Ureter (tissue), 1 donor: ENCODE results near the gene DHX32. TPM values are rescaled to one million over a fixed set of nuclear protein-coding genes. Genes with fewer than 3 reads are reported as not detected.
"Not testable (repeated sequence)": the region's sequence is repeated elsewhere in the genome, so short reads cannot be mapped to it uniquely, and the experiment has no call there.

Experiments
- DNase-seq: peaks from one replicate; pipeline ENCODE4 v3.0.0-alpha.2; 2020; ENCODE audit warnings: low spot score
- total RNA-seq: library from RNA; stranded (reverse); gene quantifications from one replicate; pipeline ENCODE4 v1.2.4, GENCODE V29; 2023
- donor health status: DM: yes; HTN: yes; CAD: no.

Gene DHX32, protein sequence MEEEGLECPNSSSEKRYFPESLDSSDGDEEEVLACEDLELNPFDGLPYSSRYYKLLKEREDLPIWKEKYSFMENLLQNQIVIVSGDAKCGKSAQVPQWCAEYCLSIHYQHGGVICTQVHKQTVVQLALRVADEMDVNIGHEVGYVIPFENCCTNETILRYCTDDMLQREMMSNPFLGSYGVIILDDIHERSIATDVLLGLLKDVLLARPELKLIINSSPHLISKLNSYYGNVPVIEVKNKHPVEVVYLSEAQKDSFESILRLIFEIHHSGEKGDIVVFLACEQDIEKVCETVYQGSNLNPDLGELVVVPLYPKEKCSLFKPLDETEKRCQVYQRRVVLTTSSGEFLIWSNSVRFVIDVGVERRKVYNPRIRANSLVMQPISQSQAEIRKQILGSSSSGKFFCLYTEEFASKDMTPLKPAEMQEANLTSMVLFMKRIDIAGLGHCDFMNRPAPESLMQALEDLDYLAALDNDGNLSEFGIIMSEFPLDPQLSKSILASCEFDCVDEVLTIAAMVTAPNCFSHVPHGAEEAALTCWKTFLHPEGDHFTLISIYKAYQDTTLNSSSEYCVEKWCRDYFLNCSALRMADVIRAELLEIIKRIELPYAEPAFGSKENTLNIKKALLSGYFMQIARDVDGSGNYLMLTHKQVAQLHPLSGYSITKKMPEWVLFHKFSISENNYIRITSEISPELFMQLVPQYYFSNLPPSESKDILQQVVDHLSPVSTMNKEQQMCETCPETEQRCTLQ
- 30.1 TPM for total RNA-seq

DNA sequence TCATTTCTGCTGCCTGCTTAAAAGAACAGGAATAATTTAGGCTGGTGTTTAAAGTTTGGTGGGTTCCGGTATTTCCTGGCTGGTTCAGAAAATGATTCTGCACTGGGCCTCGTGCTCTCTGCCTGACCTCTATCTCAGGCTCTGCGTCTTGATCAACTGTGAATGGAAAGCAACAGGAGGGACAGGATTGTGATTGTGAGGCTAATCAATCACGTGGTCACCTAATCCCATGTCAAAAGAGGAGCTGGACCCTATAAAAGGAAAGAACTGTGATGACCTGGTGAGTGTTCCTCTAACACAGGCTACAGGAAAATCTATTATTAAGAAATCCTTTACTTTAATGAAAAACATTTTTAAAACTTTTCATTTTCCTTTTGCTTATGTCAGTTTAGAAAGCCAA lies at the start of gene DHX32:
Gene DHX32, minus strand, starts transcription at position 101 of the 400 bp plus-strand sequence. CDS start 468 bp downstream, outside the sequence.
- no peak for DNase-seq

GRCh38 chr10:125929618-125930017 lies 48.5 kb upstream of the DHX32 start:
- DNase-seq, result no peak

DNA sequence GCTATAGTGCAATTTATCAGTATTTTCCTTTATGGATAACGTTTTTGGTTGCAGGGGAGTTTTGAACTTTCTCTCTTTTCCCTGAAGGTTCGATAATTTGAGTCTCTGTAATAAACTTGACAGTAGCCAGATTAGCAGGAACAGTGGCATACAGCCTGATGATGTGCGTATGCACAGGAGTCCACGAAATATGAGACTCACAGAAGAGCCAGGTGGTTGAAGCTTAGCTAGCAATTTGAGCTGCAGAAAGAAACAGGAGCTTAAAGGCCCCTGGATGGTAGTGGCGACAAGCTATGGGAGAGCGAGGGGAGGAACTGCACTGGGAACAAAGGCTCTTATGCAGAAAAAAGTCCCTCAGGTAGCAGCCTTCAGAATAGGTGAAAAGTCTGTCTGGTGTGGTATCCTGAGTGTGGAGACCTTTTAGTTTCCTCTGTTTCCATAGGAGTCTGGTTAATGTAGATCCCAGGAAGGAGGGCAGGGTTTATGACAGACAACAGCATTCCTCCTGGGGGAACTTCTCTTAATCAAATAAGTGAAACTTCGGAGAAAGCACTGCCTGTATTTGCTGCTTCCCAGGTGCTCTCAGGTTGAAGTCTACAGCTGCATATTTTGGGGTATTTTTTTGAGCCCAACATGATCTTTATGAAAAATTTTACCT lies 48.0 kb upstream of the DHX32 start:
- no peak for DNase-seq

- DNase-seq, result not testable (repeated sequence)
Observed at GRCh38 chr10:125927265-125927664, 46.2 kb upstream of the DHX32 start.

DNA sequence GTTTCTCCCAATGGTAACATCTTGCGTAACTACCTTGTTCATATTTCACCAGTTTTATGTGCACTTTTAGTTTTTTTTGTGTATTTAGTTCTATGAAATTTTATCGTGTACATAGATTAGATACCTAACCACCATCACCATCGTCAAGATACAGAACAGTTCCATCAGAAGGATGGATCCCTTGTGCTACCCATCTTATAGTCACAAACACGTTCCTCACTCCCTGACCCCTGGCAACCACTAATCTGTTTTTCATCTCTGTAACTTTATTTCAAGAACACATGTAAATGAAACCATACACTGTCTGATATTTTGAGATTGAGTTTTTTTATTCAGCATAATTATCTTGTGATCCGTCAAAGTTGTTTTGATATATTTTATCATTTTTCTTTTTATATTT lies 45.2 kb upstream of the DHX32 start:
- no peak for DNase-seq

DNA sequence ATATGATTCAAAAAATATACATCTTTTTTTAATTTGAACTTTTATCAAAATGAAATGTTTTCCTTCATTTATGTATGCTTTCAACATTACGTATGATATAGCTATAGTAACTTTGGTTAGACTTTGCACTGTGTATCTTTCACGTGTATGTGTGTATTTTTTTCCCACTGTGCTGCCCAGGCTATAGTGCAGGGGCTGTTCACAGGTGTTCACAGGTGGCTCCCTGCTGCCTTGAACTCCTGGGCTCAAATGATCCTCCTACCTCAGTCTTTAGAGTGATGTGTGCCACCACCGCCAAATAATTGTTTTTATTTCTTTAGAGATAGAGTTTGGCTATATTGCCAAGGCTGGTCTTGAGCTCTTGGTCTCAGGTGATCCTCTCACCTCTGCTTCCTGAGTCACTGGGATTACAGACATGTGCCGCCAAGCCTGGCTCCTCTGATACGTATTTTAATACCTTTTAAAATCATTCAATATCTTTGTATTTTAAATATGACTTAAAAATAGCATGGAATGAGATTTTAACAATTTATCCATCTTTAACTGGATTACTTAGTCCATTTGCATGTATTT lies 44.3 kb upstream of the DHX32 start:
- DNase-seq, result no peak

GRCh38 chr10:125921643-125922306 lies 40.7 kb upstream of the DHX32 start:
- not testable (repeated sequence) for DNase-seq

DNA sequence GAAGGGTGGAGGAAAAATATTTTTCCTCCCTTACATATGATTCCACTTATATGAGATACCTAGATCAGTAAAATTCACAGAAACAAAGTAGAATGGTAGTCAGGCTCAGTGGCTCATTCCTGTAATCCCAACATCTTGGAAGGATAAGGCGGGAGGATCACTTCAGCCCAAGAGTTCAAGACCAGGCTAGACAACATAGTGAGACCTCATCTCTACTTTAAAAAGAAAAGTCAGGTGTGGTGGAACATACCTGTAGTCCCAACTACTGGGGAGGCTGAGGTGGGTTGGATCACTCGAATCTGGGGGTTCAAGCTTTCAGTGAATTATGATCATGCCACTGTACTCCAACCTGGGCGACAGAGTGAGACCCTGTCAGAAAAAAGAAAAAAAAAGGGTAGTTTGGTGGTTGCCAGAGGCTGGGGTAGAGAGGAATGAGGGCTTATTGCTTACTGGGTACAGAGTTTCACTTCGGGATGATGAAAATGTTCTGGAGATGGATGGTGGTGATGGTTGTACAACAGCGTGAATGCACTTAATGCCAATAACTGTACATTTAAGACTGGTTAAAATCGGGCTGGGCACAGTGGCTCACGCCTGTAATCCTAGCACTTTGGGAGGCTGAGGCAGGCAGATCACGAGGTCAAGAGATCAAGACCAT lies 36.7 kb upstream of the DHX32 start:
- not testable (repeated sequence) for DNase-seq

GRCh38 chr10:125916977-125917376 lies 35.9 kb upstream of the DHX32 start:
- DNase-seq, result no peak

GRCh38 chr10:125913277-125913676 lies 32.2 kb upstream of the DHX32 start:
- DNase-seq, result not testable (repeated sequence)

DNA sequence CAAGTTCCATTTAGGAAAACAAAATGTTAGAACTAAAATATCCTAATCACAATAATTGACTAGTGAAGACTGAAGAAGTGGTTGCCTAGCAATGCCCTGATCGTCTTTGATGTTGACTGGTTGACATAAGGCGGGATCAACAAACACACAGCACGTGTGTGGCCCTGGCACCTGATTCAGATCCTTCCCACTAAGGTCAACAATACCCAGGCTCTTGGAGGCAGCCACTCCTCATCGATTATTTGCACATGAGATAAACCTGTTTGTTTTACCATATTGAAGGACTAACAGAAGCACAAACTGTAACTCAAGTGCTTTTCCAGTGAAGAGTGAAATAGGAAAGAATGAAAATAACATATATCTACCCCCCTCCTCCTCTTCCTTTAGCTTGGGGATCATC lies 30.9 kb upstream of the DHX32 start:
- no peak for DNase-seq

GRCh38 chr10:125911145-125911544 lies 30.1 kb upstream of the DHX32 start:
- DNase-seq, result no peak

DNA sequence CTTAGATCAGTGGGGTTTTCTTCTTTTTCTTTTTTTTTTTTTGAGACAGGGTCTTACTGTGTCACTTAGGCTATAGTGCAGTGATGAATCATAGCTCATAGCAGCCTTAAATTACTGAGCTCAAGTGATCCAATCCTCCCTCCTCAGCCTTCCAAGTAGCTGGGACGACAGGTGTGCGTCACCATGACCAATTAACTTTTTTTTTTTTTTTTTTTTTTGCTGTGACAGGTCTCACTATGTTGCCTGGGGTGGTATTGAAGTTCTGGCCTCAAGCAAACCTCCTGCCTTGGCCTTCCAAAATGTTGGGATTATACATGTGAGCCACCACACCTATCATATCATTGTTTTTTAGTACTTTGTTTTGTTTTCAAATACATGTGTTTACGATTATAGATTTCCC lies 28.4 kb upstream of the DHX32 start:
- DNase-seq, result not testable (repeated sequence)

DNA sequence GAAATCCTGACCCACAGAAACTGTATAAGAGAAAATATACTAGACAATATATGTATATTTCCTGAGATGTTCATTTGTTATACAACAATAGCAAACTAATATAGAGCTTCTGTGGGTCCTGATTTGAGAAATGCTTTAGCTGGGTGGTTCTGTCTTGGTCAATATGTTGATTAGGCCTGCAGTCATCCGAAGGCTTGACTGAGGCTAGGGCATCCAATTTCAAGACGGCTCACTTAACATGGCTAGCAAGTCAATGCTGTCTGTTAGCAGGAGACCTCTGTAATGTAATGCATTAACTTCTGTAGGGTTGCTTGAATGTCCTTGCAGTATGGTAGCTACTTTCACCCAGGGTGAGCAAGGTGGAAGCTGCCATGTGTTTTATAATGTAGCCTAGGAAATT lies 27.7 kb upstream of the DHX32 start:
- not testable (repeated sequence) for DNase-seq

DNA sequence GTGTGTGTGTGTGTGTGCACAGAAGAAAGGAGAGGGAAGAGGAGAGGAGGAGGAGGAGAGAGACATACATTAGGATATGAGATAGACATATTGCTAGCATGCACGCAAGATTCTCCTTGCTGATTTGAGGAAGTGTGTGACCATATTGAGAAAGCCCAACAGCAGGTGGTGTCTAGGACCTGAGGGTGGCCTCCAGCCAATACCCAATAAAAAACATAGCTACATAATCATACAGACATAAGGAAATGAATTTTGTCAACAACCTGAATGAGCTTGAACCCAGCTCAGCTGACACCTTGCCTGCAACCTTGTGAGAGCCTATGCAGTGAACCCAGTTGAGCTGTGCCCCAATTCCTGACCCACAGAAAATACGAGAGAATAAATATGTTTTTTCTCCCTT lies 26.5 kb upstream of the DHX32 start:
- not testable (repeated sequence) for DNase-seq

GRCh38 chr10:125905069-125905994 lies 24.2 kb upstream of the DHX32 start:
- not testable (repeated sequence) for DNase-seq

DNA sequence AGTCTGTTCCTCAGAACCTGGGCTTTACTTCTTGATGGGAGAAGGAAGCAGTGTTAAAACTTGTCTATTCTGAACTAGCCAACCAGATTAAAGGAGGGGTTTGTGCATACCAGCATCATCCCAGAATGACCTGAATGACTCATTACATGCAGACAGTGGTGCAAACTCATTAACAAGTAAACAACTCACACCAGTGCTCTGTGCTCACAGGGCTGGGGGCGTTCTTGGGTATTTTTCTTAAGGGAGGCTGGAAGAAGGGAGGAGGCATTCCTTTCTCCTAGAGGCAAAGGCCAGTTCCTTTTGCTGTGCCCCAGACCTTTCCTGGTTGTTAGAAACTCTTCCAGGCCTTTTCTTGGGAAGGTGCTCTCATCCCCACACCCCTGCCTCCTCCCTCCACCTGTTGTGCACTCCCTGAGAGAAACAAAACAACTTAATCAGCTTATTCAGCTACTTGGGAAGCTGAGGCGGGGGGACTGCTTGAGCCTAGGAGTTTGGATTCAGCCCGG lies 22.1 kb upstream of the DHX32 start:
- not testable (repeated sequence) for DNase-seq

GRCh38 chr10:125900963-125901362 lies 19.9 kb upstream of the DHX32 start:
- DNase-seq, result not testable (repeated sequence)

DNA sequence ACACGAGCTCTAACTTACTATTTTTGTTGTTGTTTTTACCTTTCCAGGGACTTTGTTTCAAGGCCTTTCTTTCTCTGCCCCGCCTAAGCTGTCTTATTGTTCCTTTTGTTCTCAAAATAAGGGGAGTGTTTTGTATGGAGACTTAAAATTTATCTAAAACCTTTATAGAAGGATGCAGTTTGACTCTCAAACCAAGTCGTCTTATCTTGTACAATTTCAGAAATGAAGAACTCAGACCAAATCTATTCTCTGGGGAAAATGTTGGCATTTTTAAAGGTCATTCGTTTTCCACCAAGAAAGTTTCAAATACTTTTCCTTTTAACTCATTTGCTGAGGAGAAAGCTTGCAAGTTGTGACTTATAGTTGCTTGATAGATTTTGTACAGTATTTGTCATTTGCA lies 16.2 kb upstream of the DHX32 start:
- DNase-seq, result not testable (repeated sequence)
